HG03064 (cell line): ENCODE results near the gene RYR3.

Source experiments
- ATAC-seq: cut with Tn5 transposase; IDR thresholded peaks from one replicate; pipeline ENCODE4 v1.9.1; 2021; ENCODE audit warnings: low read depth; ENCODE audit not compliant: unreplicated experiment

Gene RYR3

GRCh38 chr15:33679061-33679460 is 368.3 kb downstream of the RYR3 start:
- no peak for ATAC-seq

DNA sequence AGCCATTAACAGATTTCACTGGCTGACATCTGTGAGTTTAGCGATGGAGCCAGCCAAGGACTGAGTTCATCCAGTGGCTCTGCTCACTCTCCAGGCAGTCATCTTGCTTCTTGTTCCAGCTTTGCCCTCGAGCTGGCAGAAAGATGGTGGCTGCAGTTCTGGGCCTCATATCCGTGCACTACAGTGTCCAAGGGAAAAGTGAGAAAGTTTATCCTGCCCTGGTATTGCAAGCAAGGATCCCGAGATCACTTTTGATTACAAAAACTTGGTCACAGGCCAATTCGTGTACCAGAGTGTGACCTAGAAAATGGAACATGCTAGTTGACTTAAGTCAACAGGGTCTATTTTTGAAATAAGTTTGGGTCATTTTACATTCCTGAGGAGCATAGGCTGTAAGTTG is 369.6 kb downstream of the RYR3 start:
- no peak for ATAC-seq

GRCh38 chr15:33693166-33693800 is 382.5 kb downstream of the RYR3 start:
- no peak for ATAC-seq

DNA sequence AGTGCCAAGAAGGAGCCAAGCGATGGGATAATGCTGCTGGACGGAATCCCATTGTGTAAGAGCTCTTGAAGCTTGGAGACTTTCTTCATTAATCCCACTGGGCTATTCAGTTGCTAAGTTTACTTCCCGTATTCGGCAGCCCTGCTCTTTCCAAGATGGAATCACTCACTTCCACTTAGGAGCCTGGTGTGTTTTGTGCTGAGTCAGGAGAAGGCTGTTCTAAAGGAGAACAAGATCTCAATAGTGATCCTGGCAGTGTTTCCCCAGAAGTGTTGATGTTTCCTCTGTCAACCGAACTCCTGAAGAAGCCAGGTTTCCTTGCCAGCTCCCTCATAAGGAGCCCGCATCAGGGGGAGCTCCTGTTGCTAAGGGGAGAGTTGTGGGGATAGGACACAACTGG is 387.4 kb downstream of the RYR3 start:
- ATAC-seq, result no peak

GRCh38 chr15:33699145-33699544 is 388.4 kb downstream of the RYR3 start:
- ATAC-seq, result no peak

DNA sequence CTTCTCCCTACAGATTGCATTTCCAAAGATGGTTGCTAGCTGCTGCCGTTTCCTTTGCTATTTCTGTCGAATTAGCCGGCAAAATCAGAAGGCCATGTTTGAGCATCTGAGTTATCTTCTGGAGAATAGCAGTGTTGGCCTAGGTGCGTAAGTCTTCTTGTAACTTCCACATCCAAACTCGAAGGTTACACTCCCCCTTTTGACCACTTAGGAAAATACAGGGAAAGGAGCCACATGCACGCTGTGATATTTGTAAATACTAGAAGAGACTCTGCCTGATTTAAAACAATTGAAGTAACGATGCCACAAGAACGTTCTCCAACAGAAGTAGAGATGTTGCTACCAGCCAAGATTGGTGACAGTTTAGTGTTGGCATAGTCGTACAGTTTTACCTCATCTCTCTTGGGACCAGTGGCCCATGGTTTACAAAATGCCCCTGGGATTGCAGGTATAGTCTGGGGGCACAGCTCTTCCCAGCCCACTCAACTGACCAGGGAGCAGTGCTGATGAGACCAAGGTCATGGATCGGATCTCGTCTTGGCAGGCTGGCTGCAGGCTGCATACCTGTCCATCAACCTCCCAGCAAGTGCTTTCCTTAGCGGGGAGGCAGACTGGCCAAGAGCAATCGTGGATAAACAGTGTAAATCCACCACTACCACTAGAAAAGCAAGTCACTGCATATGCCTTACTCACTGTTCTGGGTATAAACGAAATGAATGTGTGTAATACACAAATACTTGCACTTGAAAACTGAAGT is 389.1 kb downstream of the RYR3 start:
- no peak for ATAC-seq

DNA sequence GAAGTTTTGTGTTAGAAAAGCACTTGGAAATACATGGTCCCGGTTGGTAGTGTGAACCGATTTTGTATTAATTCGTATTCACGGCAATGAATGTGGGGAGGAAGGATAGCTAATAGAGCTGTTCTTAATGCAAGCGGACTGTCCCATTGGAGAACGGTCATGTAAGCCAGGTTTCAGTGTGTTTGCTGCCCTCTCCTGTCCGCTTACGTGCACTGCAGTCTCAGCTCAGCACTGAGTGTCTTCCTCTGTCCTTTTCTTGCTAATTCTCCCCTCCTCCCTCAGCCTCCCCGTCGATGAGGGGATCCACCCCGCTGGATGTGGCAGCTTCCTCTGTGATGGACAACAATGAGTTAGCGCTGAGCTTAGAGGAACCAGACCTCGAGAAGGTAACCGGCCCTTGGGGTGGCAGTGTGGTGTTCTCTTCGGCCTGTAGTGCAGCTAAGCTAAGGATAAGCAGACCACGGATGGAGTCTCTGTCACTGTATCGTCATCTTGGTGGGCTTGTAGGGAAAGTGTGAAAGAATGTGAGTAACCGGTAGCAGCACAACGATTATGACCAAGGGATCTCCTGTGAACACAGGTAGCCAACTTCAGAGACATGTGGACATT is 390.0 kb downstream of the RYR3 start:
- ATAC-seq, result no peak

GRCh38 chr15:33701304-33701696 is 390.5 kb downstream of the RYR3 start:
- no peak for ATAC-seq

DNA sequence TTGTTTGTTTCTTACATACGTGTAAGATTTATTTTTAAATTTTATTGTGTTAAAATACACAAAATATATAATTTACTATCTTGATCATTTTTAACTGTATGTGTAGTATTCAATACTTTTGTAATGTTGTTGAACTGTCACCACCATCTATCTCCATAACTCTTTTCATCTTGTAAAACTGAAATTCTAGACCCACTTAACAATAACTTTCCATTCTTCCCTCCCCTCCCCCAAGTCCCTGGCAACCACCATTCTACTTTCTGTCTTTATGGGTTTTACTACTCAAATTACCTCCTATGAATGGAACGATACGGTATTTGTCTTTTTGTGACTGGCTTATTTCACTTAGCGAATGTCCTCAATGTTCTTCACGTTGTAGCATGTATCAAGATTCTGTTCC is 395.4 kb downstream of the RYR3 start:
- no peak for ATAC-seq

GRCh38 chr15:33710748-33711147 is 400.0 kb downstream of the RYR3 start:
- no peak for ATAC-seq

DNA sequence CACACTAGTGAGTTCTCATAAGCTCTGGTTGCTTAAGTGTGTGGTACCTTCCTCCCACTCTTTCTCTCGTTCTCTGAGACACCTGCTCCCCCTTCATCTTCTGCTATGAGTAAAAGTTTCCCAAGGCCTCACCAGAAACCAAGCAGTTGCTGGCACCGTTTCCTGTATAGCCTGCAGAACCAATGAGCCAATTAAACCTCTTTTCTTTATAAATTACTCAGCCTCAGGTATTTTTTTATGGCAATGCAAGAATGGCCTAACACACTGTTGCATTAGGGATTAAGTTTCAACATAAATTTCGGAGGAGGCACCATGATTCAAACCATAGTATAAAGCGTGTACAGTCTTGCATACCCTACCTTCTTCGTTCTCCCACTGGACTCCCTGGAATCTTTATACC is 405.3 kb downstream of the RYR3 start:
- ATAC-seq, result no peak

DNA sequence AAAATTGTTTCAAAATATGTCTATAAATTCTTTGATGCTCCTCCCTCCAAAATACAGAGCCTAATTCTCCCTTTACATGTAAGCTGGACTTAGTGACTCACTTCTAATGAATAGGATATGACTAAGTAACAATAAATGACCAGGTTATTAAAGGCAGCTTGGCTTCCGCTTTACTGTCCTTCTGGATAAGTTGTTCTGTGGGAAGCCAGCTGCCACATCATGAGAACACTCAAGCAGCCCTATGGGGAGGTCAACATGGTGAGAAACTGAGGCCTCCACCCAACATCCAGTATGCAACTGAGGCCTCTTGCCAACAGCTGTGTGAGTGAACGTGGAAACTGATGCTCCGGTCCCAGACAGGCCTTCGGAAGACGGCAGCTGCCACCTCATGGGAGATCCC is 410.2 kb downstream of the RYR3 start:
- no peak for ATAC-seq

GRCh38 chr15:33722005-33722672 is 411.4 kb downstream of the RYR3 start:
- no peak for ATAC-seq

GRCh38 chr15:33722673-33723015 is 411.9 kb downstream of the RYR3 start:
- ATAC-seq, result no peak

DNA sequence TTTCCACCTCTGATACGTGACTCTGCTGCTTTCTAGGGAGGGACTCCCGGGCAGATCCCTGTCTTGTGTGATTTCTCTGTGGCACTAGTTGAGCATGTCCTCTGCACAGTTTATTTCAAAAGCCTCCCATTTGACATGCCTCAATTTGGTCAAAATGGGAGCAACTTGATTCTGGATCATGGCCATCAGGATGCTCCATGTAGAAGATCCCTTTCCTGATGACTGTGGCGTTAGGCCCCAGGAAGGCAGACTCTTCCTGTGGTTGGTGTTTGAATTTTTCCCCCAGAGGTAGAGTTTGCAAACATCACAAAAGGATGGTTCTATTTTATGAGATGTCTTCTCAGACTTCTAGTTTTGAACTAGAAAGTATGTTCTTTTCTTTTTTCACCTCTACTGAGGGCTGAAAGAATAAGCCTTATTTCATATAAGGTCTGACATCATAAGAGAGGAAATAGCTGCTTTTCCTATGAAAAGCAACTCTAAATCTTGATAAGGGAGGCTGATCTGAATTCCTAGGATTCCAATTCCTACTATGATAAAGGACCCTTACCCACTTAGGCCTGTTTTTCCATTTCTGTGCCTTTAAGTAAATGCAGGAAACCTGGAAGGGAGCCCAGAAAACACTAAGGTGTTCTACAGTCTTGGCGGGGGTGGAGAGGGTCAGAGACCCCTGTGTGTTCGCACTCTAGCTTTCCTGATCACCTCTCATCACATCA is 413.7 kb downstream of the RYR3 start:
- no peak for ATAC-seq

GRCh38 chr15:33729653-33730052 is 418.9 kb downstream of the RYR3 start:
- ATAC-seq, result no peak

DNA sequence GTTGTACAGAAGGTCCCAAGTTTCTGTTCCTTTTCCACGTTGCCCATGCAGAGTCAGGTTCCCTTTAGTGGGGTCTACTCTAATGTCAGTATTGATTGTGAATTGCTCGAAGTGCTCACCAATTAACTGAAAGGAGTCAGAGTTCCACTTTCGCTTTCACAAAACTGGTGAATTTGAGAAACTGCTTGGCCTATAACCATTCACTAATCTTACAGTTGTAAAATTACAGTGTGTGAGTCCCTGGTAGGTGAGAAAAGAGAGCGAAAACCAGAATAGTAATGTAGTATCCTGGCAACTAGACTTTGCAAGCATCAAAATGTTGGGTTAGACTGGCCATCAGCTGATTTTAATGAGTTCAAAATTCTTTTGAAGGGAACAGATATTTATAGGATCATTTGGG is 420.0 kb downstream of the RYR3 start:
- no peak for ATAC-seq

DNA sequence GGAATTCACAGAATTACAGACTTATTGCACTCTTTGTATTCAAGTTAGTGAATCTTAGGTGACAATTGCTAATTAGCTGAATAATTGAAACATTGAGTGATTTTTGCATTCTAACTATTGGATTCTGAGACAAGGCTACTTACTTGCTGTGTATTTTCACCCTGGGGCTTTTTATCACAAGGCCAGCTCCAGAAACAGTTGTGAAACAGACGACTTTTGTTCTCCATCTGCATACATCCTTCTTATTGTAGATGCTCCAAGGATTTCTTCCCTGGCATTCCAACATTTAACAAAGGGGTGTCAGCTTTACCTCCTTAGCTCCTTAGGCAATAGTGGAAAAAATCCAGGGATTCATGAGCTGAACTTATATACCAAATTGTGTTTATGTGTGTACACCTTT is 424.4 kb downstream of the RYR3 start:
- ATAC-seq, result no peak

DNA sequence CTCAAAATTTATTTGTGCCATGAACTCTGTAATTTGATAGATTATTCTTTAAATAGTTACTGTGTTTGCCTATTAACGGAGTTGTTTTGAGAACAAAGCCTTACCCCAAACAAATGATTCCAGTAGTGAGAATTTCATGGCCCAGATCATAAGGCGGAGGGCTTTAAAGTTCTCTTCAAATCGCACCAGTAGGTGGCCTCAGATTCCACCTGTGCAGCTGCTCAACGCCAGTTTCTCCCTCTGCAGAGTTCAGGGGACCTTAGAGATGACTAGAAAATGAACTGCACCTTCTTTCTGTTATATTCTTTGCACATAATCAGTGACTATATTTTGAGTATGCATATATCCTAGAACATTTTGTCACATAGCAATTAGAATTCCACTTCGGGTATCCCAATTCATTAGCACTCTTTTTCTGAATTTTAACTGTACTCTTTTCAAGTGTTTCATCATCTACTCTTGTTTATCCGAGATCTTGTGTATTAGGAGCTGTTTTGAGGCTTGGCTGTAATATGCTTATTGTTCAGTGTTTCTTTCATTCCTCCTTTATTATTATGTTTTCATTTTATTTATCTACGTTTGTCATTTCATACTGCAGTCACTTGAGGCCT is 425.0 kb downstream of the RYR3 start:
- ATAC-seq, result no peak
